ENCODE measurements around the gene GRM8.

GRCh38 chr7:126930166-126930565 lies 322.6 kb downstream of the GRM8 start:
- TF ChIP-seq CTCF (IDR thresholded peaks at IDR 0.05): no peak
- no peak for TF ChIP-seq POLR2A (IDR thresholded peaks at IDR 0.05)
